ENCODE results near the gene SGF29.

DNA sequence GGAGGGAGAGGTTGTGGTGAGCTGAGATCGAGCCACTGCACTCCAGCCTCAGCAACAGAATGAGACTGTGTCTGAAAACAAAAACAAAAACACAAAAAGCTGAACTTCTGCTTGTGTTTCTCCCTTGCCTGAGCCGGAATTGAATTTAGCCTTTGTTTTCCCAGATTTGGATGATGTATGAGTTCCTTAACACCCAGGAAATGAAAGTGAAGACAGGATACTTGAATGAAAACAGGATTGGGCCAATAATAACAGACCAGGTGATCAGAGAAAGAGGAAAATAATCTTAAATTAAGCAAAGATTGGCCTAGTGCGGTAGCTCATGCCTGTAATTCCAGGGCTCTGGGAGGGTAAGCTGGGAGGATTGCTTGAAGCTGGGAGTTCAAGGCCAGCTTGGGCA lies 13.4 kb upstream of the SGF29 start:
- no peak for TF ChIP-seq SIN3A (IDR thresholded peaks at IDR 0.05; ENCODE audit: borderline replicate concordance, insufficient read depth, low read length)
- no peak for TF ChIP-seq REST (IDR thresholded peaks at IDR 0.05; ENCODE audit: insufficient read depth in 1 of 2, low read depth in 2 of 2, low read length in 2 of 2)
- no peak for TF ChIP-seq TAF1 (IDR thresholded peaks at IDR 0.05; ENCODE audit: borderline replicate concordance, insufficient read depth, low read length)
- TF ChIP-seq POLR2AphosphoS5 (IDR thresholded peaks at IDR 0.05; ENCODE audit: low read depth, low read length): no peak
- TF ChIP-seq FOXP2 (optimal IDR thresholded peaks at IDR 0.05; ENCODE audit: borderline replicate concordance, extremely low read depth, extremely low read length, insufficient read depth): no peak
